OCI-LY3 (cell line): ENCODE data around the gene PIP5K1B.

Experiments
- H2AFZ ChIP-seq: fragments of 200-600, 300-600 bp; shearing (Covaris generic); 2 replicates; pipeline ENCODE4 v1.6.0; 2014; ENCODE audit warnings: antibody characterized with exemption, low read depth, low read length
- H3K27ac ChIP-seq: fragments of 200-600, 300-600 bp; sonication (generic); 2 replicates; pipeline ENCODE4 v1.5.1; 2014; ENCODE audit warnings: mild to moderate bottlenecking, low read length, moderate library complexity, mixed read lengths
- H3K27me3 ChIP-seq: fragments of 200-600, 300-600 bp; sonication (generic); 2 replicates; pipeline ENCODE4 v1.6.1; 2014; ENCODE audit warnings: low read depth, low read length, mixed read lengths
- H3K36me3 ChIP-seq: fragments of 200-600, 300-600 bp; sonication (generic); replicated peaks from 2 replicates; pipeline ENCODE3; 2014; ENCODE audit warnings: low read depth, low read length, mixed read lengths
- H3K4me1 ChIP-seq: fragments of 300-600, 200-600 bp; sonication (generic); 2 replicates; pipeline ENCODE4 v1.6.1; 2014; ENCODE audit warnings: low read length, mixed read lengths
- H3K4me2 ChIP-seq: fragments of 200-600, 300-600 bp; sonication (generic); 2 replicates; pipeline ENCODE4 v1.6.1; 2014; ENCODE audit warnings: low read length, mixed read lengths
- H3K4me3 ChIP-seq: fragments of 300-600, 200-600 bp; sonication (generic); 2 replicates; pipeline ENCODE4 v1.5.1; 2014; ENCODE audit warnings: antibody characterized with exemption, mild to moderate bottlenecking, low read length, moderate library complexity
- H3K79me2 ChIP-seq: fragments of 300-600, 200-600 bp; shearing (Covaris generic); 2 replicates; pipeline ENCODE4 v1.6.1; 2014; ENCODE audit warnings: mild to moderate bottlenecking, low read length, mixed read lengths
- H3K9ac ChIP-seq: fragments of 300-600, 200-600 bp; shearing (Covaris generic); 2 replicates; pipeline ENCODE4 v1.6.0; 2014; ENCODE audit warnings: mild to moderate bottlenecking, low read length, moderate library complexity
- H3K9me3 ChIP-seq: fragments of 200-600, 300-600 bp; shearing (Covaris generic); 2 replicates; pipeline ENCODE4 v1.6.1; 2014; ENCODE audit warnings: low read length, mixed read lengths; ENCODE audit not compliant: insufficient read depth
- H4K20me1 ChIP-seq: fragments of 200-600, 300-600 bp; sonication (generic); 2 replicates; pipeline ENCODE4 v1.6.1; 2016; ENCODE audit warnings: low read length, mixed read lengths; ENCODE audit not compliant: insufficient read depth
- EZH2phosphoT487 ChIP-seq: fragments of 200-600 bp; shearing (Covaris generic); IDR thresholded peaks from 2 replicates; pipeline ENCODE4 v1.6.1; 2018; ENCODE audit warnings: antibody characterized with exemption, mixed run types, low read depth
- TF ChIP-seq, protein P1 (sequence below): fragments of 200-600, 300-600 bp; sonication (generic); IDR thresholded peaks from 2 replicates; pipeline ENCODE4 v1.5.1; 2014; ENCODE audit warnings: antibody characterized with exemption, low read length, low read depth

PIP5K1B gene

GRCh38 chr9:68950188-68950587 lies 245.1 kb downstream of the PIP5K1B start:
- no peak for TF ChIP-seq EZH2phosphoT487
- TF ChIP-seq, protein P1, sequence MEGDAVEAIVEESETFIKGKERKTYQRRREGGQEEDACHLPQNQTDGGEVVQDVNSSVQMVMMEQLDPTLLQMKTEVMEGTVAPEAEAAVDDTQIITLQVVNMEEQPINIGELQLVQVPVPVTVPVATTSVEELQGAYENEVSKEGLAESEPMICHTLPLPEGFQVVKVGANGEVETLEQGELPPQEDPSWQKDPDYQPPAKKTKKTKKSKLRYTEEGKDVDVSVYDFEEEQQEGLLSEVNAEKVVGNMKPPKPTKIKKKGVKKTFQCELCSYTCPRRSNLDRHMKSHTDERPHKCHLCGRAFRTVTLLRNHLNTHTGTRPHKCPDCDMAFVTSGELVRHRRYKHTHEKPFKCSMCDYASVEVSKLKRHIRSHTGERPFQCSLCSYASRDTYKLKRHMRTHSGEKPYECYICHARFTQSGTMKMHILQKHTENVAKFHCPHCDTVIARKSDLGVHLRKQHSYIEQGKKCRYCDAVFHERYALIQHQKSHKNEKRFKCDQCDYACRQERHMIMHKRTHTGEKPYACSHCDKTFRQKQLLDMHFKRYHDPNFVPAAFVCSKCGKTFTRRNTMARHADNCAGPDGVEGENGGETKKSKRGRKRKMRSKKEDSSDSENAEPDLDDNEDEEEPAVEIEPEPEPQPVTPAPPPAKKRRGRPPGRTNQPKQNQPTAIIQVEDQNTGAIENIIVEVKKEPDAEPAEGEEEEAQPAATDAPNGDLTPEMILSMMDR = no peak
- H3K4me3 ChIP-seq = peak overlapping the region; percentile 45; the same call in 1 of the 2 replicates
- peak overlapping the region; percentile 60 for H3K4me2 ChIP-seq
- no peak overlapping the region for H2AFZ ChIP-seq
- no peaks in the 10 kb centered on the region for H4K20me1 ChIP-seq
- no peaks in the 10 kb centered on the region for H3K9me3 ChIP-seq
- no peaks in the 10 kb centered on the region for H3K36me3 ChIP-seq
- H3K27me3 ChIP-seq = peaks cover 19% of the 10 kb centered on the region
- no peaks in the 10 kb centered on the region for H3K79me2 ChIP-seq
- no peak overlapping the region for H3K9ac ChIP-seq
- H3K27ac ChIP-seq = no peak overlapping the region
- peaks cover 38% of the 10 kb centered on the region for H3K4me1 ChIP-seq

GRCh38 chr9:68950689-68951088 lies 245.6 kb downstream of the PIP5K1B start:
- Histone ChIP-seq H3K4me2 (no peak overlapping the region), H3K9me3 (no peaks in the 10 kb centered on the region), H3K4me1 (peaks cover 38% of the 10 kb centered on the region), H3K27ac (no peak overlapping the region), H2AFZ (no peak overlapping the region), H3K27me3 (peaks cover 15% of the 10 kb centered on the region), H3K4me3 (no peak overlapping the region), H3K79me2 (no peaks in the 10 kb centered on the region), H3K9ac (no peak overlapping the region), H3K36me3 (no peaks in the 10 kb centered on the region), H4K20me1 (no peaks in the 10 kb centered on the region)
- TF ChIP-seq, protein P1 = no peak
- no peak for TF ChIP-seq EZH2phosphoT487

DNA sequence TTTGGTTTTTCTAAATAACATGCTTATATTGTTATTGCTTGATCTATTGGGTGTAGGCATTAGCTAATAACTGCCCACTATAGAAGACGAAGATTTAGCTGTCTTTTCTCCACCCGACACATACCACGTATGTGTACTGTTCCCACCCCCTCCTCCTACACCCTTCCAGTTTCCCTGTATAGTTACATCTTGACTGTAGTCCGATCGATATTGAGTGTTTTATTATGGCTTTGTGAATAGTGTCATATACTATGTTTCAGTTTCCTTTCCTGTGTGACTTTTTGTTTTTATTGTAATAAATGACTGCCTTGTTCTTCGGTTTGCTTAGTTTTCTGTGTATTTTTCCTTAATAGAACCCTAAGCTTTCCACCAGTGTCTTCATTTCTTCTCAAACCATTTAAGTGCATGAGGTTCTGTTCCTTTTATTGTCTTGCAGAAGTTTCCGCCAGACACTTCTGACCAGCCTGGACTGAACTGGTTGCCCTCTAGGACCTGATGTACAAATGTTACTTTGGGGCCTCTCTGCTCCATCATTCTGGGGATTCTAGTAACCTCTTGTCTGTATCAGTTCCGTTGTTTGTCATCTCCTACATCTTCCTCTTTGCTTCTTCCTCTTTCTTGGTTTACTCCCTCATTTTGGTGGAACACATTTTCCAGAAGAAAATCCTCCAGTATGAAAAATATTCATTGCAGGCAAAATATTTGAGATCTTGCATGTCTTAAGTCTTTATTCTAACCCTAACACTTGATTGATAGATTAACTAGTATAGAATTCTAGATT lies 247.0 kb downstream of the PIP5K1B start:
- Histone ChIP-seq H3K36me3 (no peaks in the 10 kb centered on the region), H2AFZ (no peak overlapping the region), H3K4me2 (peak overlapping the region; percentile 48), H3K9me3 (no peaks in the 10 kb centered on the region), H3K79me2 (no peaks in the 10 kb centered on the region), H3K27me3 (peaks cover 13% of the 10 kb centered on the region), H3K27ac (no peak overlapping the region), H3K9ac (no peak overlapping the region), H4K20me1 (no peaks in the 10 kb centered on the region), H3K4me3 (peak overlapping the region; percentile 22; the same call in 1 of the 2 replicates), H3K4me1 (peaks cover 38% of the 10 kb centered on the region)
- TF ChIP-seq, protein P1 = no peak
- no peak for TF ChIP-seq EZH2phosphoT487

DNA sequence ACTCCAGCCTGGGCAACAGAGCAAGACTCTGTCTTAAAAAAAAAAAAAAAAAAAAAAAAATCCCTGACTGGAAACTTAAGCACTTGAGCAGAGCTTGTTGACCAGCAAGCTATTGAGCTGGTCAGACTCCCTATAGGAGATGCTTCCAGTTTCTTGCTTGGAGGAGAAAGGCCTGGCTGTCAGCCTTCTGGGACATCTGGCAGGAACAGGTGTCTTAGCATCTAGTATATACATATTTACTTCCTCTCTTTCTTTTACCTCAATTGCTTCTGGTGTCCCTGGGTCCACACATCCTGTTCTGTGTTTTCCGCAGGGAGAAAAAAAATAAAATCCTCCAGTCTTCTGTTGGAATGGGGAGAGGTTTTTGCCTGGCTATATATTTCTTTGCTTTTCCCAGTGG lies 248.7 kb downstream of the PIP5K1B start:
- H3K27me3 ChIP-seq = no peaks in the 10 kb centered on the region; the same call in 1 of the 2 replicates
- no peaks in the 10 kb centered on the region for H3K79me2 ChIP-seq
- no peaks in the 10 kb centered on the region for H3K9me3 ChIP-seq
- peaks cover 30% of the 10 kb centered on the region for H3K4me1 ChIP-seq
- H2AFZ ChIP-seq = no peak overlapping the region
- TF ChIP-seq, protein P1 = no peak
- TF ChIP-seq EZH2phosphoT487 = no peak
- no peak overlapping the region for H3K4me2 ChIP-seq
- no peak overlapping the region for H3K27ac ChIP-seq
- H4K20me1 ChIP-seq = no peaks in the 10 kb centered on the region
- H3K9ac ChIP-seq = no peak overlapping the region
- H3K4me3 ChIP-seq = no peak overlapping the region
- no peaks in the 10 kb centered on the region for H3K36me3 ChIP-seq
